ENCODE measurements around the gene SCAF8. TPM values are rescaled to one million over a fixed set of nuclear protein-coding genes. Genes with fewer than 3 reads are reported as not detected.
"Not testable (repeated sequence)": the region's sequence is repeated elsewhere in the genome, so short reads cannot be mapped to it uniquely, and the experiment has no call there.

SCAF8 gene
- total and polyA plus RNA-seq, 2 experiments from 2014 or later, result 10.3 to 22.3 TPM

DNA sequence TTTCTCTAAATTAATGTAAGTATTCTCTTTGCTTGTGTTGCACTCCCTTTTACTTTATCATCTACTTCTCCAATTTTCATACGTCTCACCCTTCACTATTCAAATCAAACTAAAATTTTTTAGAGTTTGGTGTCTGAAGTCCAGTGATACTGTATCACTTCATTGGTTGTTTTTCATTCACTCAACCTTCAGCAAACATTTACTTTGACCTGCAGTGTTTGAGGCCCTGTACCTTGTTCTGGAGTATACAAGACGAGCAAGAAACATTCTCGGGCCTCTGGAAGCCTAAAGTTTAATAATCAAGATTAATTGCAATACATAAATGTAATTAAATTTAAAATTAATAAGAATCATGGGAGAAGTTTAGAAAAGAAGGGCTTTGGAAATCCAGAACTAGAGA is 64.6 kb downstream of the SCAF8 start:
- Histone ChIP-seq H3K27ac (no peak overlapping the region), H3K4me3 (no peak overlapping the region), H3K36me3 (ENCODE audit: low read depth) (peaks cover 29% of the 10 kb centered on the region), H3K79me2 (ENCODE audit: insufficient read depth) (peaks cover 93% of the 10 kb centered on the region), H3K4me2 (ENCODE audit: unreplicated experiment) (no peak overlapping the region), H3K9me2 (ENCODE audit: insufficient read depth) (no peaks in the 10 kb centered on the region), H3K9me3 (ENCODE audit: low read depth) (no peaks in the 10 kb centered on the region), H3F3A (ENCODE audit: insufficient read depth) (peaks cover 6% of the 10 kb centered on the region; the same call in 1 of the 2 replicates), H3K27me3 (replicated peaks; ENCODE audit: insufficient read depth) (no peaks in the 10 kb centered on the region), H3K4me1 (ENCODE audit: insufficient read depth) (peaks cover 3% of the 10 kb centered on the region), H4K20me1 (ENCODE audit: insufficient read depth) (no peaks in the 10 kb centered on the region), H2AFZ (no peak overlapping the region), H3K9ac (no peak overlapping the region)
- WGBS, 2 experiments (ENCODE audit: low coverage in 1 of 2, low lambda C conversion rate in 2 of 2, missing lambda C conversion rate in 2 of 2), result 95% methylated on average over 3 of the region's 3 CpGs
- in situ Hi-C loops (cut with MboI), result loop anchor here (25.0 kb wide), 1 partner anchor 636 kb away; no protein-coding TSS in a partner anchor
- DNase-seq, result no peak
- TF ChIP-seq EZH2phosphoT487 (IDR thresholded peaks at IDR 0.05; ENCODE audit: insufficient read depth, low read depth) (no peak), EZH2 (IDR thresholded peaks at IDR 0.05; ENCODE audit: insufficient read depth, poor library complexity, severe bottlenecking) (no peak)

- H3K79me2 ChIP-seq (ENCODE audit: insufficient read depth), result peaks cover 90% of the 10 kb centered on the region
- no peak overlapping the region for H3K4me2 ChIP-seq (ENCODE audit: unreplicated experiment)
- H3K4me3 ChIP-seq, result no peak overlapping the region
- no peak for DNase-seq
- no peak overlapping the region for H2AFZ ChIP-seq
- H3K36me3 ChIP-seq (ENCODE audit: low read depth), result peaks cover 35% of the 10 kb centered on the region
- in situ Hi-C loops (cut with MboI), result loop anchor here (5.0 kb wide), 1 partner anchor 123 kb away; no protein-coding TSS in a partner anchor
- H3K9ac ChIP-seq, result no peak overlapping the region
- H3K27ac ChIP-seq, result no peak overlapping the region
- H3K27me3 ChIP-seq (replicated peaks; ENCODE audit: insufficient read depth), result no peaks in the 10 kb centered on the region
- no peak for TF ChIP-seq EZH2phosphoT487 (IDR thresholded peaks at IDR 0.05; ENCODE audit: insufficient read depth, low read depth)
- TF ChIP-seq EZH2 (IDR thresholded peaks at IDR 0.05; ENCODE audit: insufficient read depth, poor library complexity, severe bottlenecking), result no peak
- no peaks in the 10 kb centered on the region for H3K9me3 ChIP-seq (ENCODE audit: low read depth)
- H3K9me2 ChIP-seq (ENCODE audit: insufficient read depth), result no peaks in the 10 kb centered on the region
- peaks cover 13% of the 10 kb centered on the region for H3F3A ChIP-seq (ENCODE audit: insufficient read depth)
- H3K4me1 ChIP-seq (ENCODE audit: insufficient read depth), result no peaks in the 10 kb centered on the region
- no peaks in the 10 kb centered on the region for H4K20me1 ChIP-seq (ENCODE audit: insufficient read depth)
These were observed 67.1 kb downstream of the SCAF8 start for GRCh38 chr6:154800338-154800737.

DNA sequence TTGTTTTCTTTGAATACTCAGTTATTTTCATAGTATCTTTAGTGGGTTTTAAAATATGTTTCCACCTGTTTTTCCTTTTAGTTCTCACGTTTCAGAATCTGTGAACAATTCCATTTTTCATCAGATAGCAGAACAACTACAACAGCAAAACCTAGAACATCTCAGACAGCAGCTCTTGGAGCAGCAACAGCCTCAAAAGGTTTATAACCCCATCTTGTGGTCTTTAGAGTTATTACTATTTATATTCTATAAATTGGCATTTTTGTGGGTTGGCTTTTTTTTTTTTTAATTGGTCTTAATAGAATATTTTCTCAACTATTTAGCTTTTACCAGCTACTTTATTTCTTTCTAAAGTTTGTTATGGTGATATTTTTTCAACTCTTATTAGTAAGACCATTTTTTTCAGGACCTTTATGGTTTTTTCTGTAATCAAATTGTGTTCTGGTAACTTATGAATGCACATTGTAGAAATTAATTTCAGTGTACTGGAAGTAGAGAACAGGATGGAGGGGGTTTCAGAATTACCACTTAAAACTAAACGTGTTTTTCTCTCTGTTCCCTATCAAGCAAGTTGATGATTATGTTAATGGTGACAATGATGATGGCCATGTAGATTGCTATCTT is 72.2 kb downstream of the SCAF8 start:
- Histone ChIP-seq H3F3A (ENCODE audit: insufficient read depth) (peaks cover 7% of the 10 kb centered on the region), H3K79me2 (ENCODE audit: insufficient read depth) (peaks cover 86% of the 10 kb centered on the region), H3K4me1 (ENCODE audit: insufficient read depth) (no peaks in the 10 kb centered on the region), H3K9ac (no peak overlapping the region), H4K20me1 (ENCODE audit: insufficient read depth) (no peaks in the 10 kb centered on the region), H3K4me3 (no peak overlapping the region), H2AFZ (no peak overlapping the region), H3K27me3 (replicated peaks; ENCODE audit: insufficient read depth) (no peaks in the 10 kb centered on the region), H3K9me3 (ENCODE audit: low read depth) (no peaks in the 10 kb centered on the region), H3K9me2 (ENCODE audit: insufficient read depth) (no peaks in the 10 kb centered on the region), H3K4me2 (ENCODE audit: unreplicated experiment) (no peak overlapping the region), H3K27ac (no peak overlapping the region), H3K36me3 (ENCODE audit: low read depth) (peaks cover 71% of the 10 kb centered on the region)
- peak; percentile 72 for DNase-seq
- 25 to 38% methylated on average over 2 of the region's 2 CpGs for WGBS, 2 experiments (ENCODE audit: low coverage in 1 of 2, low lambda C conversion rate in 2 of 2, missing lambda C conversion rate in 2 of 2)
- no peak for TF ChIP-seq EZH2 (IDR thresholded peaks at IDR 0.05; ENCODE audit: insufficient read depth, poor library complexity, severe bottlenecking)
- no peak for TF ChIP-seq EZH2phosphoT487 (IDR thresholded peaks at IDR 0.05; ENCODE audit: insufficient read depth, low read depth)
- in situ Hi-C loops (cut with MboI), result no loop called here

DNA sequence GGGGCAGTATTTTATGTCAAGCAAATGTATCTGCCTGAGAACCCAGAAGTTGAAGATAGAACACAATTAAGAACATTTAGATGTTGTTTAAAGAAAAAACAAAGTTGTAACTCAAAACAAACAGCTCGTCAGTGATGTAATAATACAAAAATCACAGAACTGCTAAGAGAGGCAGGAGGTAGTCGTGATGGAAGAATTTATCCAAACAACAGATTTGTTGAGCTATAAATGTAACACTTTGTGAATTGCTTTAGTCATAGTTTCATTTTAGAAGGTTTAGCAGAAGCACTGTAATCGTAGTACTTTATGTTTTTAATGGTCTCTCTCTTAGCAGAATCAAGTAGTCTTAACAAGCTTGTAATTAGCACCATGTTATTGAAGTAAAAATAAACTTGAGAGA is 73.6 kb downstream of the SCAF8 start:
- no peaks in the 10 kb centered on the region for H3K4me1 ChIP-seq (ENCODE audit: insufficient read depth)
- in situ Hi-C loops (cut with MboI), result no loop called here
- H3K9ac ChIP-seq, result peak overlapping the region; percentile 20
- H3K27ac ChIP-seq, result no peak overlapping the region; the same call in 1 of the 2 replicates
- H3K79me2 ChIP-seq (ENCODE audit: insufficient read depth), result peaks cover 81% of the 10 kb centered on the region
- H4K20me1 ChIP-seq (ENCODE audit: insufficient read depth), result no peaks in the 10 kb centered on the region
- peak; percentile 30 for DNase-seq
- H3K9me2 ChIP-seq (ENCODE audit: insufficient read depth), result no peaks in the 10 kb centered on the region
- no peak overlapping the region for H3K4me2 ChIP-seq (ENCODE audit: unreplicated experiment)
- no peak overlapping the region for H2AFZ ChIP-seq
- TF ChIP-seq EZH2phosphoT487 (IDR thresholded peaks at IDR 0.05; ENCODE audit: insufficient read depth, low read depth) (no peak), EZH2 (IDR thresholded peaks at IDR 0.05; ENCODE audit: insufficient read depth, poor library complexity, severe bottlenecking) (no peak)
- no peak overlapping the region for H3K4me3 ChIP-seq
- WGBS, 2 experiments (ENCODE audit: low coverage in 1 of 2, low lambda C conversion rate in 2 of 2, missing lambda C conversion rate in 2 of 2), result 40 to 48% methylated on average over 3 of the region's 3 CpGs
- H3K27me3 ChIP-seq (replicated peaks; ENCODE audit: insufficient read depth), result no peaks in the 10 kb centered on the region
- peaks cover 78% of the 10 kb centered on the region for H3K36me3 ChIP-seq (ENCODE audit: low read depth)
- no peaks in the 10 kb centered on the region for H3K9me3 ChIP-seq (ENCODE audit: low read depth)
- peaks cover 7% of the 10 kb centered on the region for H3F3A ChIP-seq (ENCODE audit: insufficient read depth)

GRCh38 chr6:154811663-154812062 is 78.4 kb downstream of the SCAF8 start:
- H3K4me3 ChIP-seq; H3K27me3 ChIP-seq (replicated peaks; ENCODE audit: insufficient read depth); H3K4me1 ChIP-seq (ENCODE audit: insufficient read depth); H4K20me1 ChIP-seq (ENCODE audit: insufficient read depth); H3K9ac ChIP-seq; H3K4me2 ChIP-seq (ENCODE audit: unreplicated experiment); H3K9me2 ChIP-seq (ENCODE audit: insufficient read depth); H3K27ac ChIP-seq; H2AFZ ChIP-seq; H3K9me3 ChIP-seq (ENCODE audit: low read depth); in situ Hi-C loops (cut with MboI); H3F3A ChIP-seq (ENCODE audit: insufficient read depth); DNase-seq: not testable (repeated sequence)
- Histone ChIP-seq H3K79me2 (ENCODE audit: insufficient read depth) (peaks cover 63% of the 10 kb centered on the region), H3K36me3 (ENCODE audit: low read depth) (peaks cover 64% of the 10 kb centered on the region)
- WGBS, 2 experiments (ENCODE audit: low coverage in 1 of 2, low lambda C conversion rate in 2 of 2, missing lambda C conversion rate in 2 of 2), result 99 to 100% methylated on average over 3 of the region's 3 CpGs
